ENCODE results near the gene FGD2. TPM values are rescaled to one million over a fixed set of nuclear protein-coding genes. Genes with fewer than 3 reads are reported as not detected.
A peak's percentile ranks its signal among the peaks of the same experiment; 100 is the strongest.

The FGD2 gene
- total and polyA plus RNA-seq, 11 donors = 1.4 to 45.8 (median 4.9) TPM

DNA sequence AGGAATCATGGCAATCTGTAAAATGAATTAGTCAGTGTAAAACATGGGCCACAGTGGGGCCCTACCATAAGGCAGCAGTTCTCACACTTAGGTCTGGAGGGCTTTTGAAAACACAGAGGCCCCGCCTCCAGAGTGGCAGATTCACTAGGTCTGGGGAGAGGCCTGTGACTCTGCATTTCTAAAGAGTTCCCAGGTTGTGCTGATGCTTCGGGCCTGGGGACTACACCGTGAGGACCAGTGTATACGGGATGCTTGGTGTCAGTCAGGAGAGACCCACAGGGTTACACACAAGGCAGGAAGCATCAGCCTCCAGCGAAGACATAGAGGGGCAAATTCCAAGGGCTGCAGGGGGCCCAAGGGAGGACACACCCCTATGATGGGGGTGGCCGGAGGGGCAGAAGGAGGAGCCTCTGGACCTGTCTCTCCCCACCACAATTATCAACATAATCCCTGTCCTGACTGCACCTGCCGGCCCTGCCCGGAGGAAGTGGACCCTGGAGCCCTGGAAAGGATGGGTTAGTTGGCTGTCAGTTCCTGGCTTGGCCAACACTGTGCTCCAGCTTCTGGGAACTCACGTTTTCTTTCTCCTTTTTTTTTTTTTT lies 46.7 kb downstream of the FGD2 start:
- ATAC-seq (no peak), DNase-seq (no peak)
- intact Hi-C loops (cut with DNase I) = loop anchor here in 4 of 10 donors (2.0 to 10.0 kb wide), 4 partner anchors 50 to 83 kb away; no protein-coding TSS in a partner anchor
- H3K9me3 ChIP-seq = no peaks in the 10 kb centered on the region
- H3K27ac ChIP-seq = peak overlapping the region in 1 of 12 donors; percentile 93
- H3K27me3 ChIP-seq = no peaks in the 10 kb centered on the region
- H3K4me3 ChIP-seq = peak overlapping the region in 1 of 12 donors; percentile 36
- peaks cover 0 to 51% (median 14%) of the 10 kb centered on the region in 12 donors for H3K4me1 ChIP-seq
- TF ChIP-seq POLR2A (IDR thresholded peaks at IDR 0.05) = no peak
- TF ChIP-seq, protein P1, sequence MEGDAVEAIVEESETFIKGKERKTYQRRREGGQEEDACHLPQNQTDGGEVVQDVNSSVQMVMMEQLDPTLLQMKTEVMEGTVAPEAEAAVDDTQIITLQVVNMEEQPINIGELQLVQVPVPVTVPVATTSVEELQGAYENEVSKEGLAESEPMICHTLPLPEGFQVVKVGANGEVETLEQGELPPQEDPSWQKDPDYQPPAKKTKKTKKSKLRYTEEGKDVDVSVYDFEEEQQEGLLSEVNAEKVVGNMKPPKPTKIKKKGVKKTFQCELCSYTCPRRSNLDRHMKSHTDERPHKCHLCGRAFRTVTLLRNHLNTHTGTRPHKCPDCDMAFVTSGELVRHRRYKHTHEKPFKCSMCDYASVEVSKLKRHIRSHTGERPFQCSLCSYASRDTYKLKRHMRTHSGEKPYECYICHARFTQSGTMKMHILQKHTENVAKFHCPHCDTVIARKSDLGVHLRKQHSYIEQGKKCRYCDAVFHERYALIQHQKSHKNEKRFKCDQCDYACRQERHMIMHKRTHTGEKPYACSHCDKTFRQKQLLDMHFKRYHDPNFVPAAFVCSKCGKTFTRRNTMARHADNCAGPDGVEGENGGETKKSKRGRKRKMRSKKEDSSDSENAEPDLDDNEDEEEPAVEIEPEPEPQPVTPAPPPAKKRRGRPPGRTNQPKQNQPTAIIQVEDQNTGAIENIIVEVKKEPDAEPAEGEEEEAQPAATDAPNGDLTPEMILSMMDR (IDR thresholded peaks at IDR 0.05) = no peak
- H3K36me3 ChIP-seq = no peaks in the 10 kb centered on the region
- WGBS, 4 donors = 69 to 80% (median 70%) methylated on average over 9 of the region's 9 CpGs

DNA sequence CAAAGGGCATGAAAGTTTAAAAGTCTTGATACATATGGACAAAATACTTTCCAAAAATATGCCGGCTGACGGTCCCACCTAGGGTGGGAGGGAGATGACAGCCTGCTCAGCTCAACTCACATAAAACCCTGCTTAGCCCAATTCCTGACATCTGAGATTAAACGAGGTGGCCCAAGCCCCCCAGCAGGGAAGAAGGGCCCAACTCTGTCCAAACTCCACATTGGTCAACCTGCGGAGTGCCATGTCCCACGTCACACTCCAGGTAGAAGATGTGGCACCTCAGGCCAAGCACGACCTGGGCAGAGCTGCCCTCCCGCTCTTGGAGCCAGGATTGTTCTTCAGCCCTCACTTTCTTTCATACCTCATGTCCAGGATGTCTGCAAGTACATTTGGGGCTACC lies 48.2 kb downstream of the FGD2 start:
- Histone ChIP-seq H3K36me3 (no peaks in the 10 kb centered on the region), H3K4me3 (no peak overlapping the region), H3K27ac (no peak overlapping the region), H3K4me1 (peaks cover 0 to 39% (median 14%) of the 10 kb centered on the region in 12 donors), H3K9me3 (no peaks in the 10 kb centered on the region), H3K27me3 (no peaks in the 10 kb centered on the region)
- DNase-seq = no peak
- no peak for TF ChIP-seq POLR2A (IDR thresholded peaks at IDR 0.05)
- TF ChIP-seq, protein P1 (IDR thresholded peaks at IDR 0.05) = no peak
- 83 to 93% (median 88%) methylated on average over 7 of the region's 7 CpGs for WGBS, 4 donors
- no peak for ATAC-seq
- intact Hi-C loops (cut with DNase I) = loop anchor here in 4 of 10 donors (2.0 to 10.0 kb wide), 4 partner anchors 49 to 81 kb away; no protein-coding TSS in a partner anchor

DNA sequence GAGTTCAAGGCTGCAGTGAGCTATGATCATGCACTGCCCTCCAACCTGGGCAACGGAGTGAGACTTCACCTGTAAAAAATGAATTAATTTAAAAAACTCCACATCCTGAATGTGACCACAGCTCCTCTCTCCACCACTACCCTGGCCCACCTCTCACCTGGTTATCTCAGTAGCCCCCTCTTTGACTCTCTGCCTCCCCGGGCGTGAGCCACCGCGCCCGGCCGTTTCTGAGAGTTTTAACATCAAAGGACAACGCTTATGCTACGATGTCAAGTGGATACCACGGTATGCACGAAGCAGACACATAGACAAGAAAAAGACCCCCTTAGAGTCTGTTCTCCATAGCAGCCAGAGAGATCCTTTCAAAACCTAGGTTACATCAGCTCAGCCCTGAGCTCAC lies 48.7 kb downstream of the FGD2 start:
- intact Hi-C loops (cut with DNase I) = loop anchor here in 3 of 10 donors (5.0 to 10.0 kb wide), 3 partner anchors 48 to 81 kb away; no protein-coding TSS in a partner anchor
- TF ChIP-seq POLR2A (IDR thresholded peaks at IDR 0.05) = no peak
- TF ChIP-seq, protein P1 (IDR thresholded peaks at IDR 0.05) = no peak

DNA sequence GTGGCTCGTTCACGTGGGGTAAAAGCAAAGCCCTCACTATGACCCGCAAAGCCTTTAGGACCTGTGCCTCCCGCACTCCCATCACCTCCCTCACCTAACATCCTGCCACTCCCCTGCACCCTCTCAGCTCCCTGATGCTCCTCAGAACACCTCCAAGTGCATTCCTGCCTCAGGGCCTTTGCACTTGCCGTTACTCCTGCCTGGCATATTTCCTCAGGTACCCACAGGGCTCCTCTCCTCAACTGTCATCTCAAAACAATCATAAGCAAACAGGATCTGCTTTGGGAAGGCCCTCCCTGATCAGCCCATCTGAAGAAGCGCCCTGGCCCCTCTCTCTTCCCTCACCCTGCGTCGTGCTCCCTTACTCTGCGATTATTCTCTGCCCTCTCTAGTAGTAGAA lies 49.1 kb downstream of the FGD2 start:
- WGBS, 4 donors = 82 to 90% (median 86%) methylated on average over 9 of the region's 9 CpGs
- ATAC-seq (no peak), DNase-seq (no peak)

More for the DNA sequence above, 48.7 kb downstream of the FGD2 start:
- WGBS, 4 donors = 86 to 95% (median 93%) methylated on average over 11 of the region's 11 CpGs
- Histone ChIP-seq H3K27me3 (no peaks in the 10 kb centered on the region), H3K36me3 (no peaks in the 10 kb centered on the region), H3K27ac (no peak overlapping the region), H3K9me3 (no peaks in the 10 kb centered on the region), H3K4me1 (peaks cover 0 to 39% (median 14%) of the 10 kb centered on the region in 12 donors), H3K4me3 (no peak overlapping the region)
- ATAC-seq = no peak
- no peak for DNase-seq

More for the DNA sequence above, 49.1 kb downstream of the FGD2 start:
- H3K9me3 ChIP-seq = no peaks in the 10 kb centered on the region
- no peaks in the 10 kb centered on the region for H3K36me3 ChIP-seq
- no peak overlapping the region for H3K27ac ChIP-seq
- peaks cover 0 to 39% (median 15%) of the 10 kb centered on the region in 12 donors for H3K4me1 ChIP-seq
- no peak overlapping the region for H3K4me3 ChIP-seq
- TF ChIP-seq, protein P1 (IDR thresholded peaks at IDR 0.05) = no peak
- TF ChIP-seq POLR2A (IDR thresholded peaks at IDR 0.05) = no peak
- intact Hi-C loops (cut with DNase I) = loop anchor here in 3 of 10 donors (5.0 to 10.0 kb wide), 3 partner anchors 48 to 80 kb away; no protein-coding TSS in a partner anchor
- no peaks in the 10 kb centered on the region for H3K27me3 ChIP-seq
